Activated T-cell treated with anti-CD3 and anti-CD28 coated beads, Interleukin-2, amount 50 U/mL, for 72 hours (primary cell): ENCODE measurements around the gene ANKRD65. TPM values are rescaled to one million over a fixed set of nuclear protein-coding genes. Genes with fewer than 3 reads are reported as not detected.

Source experiments
- ATAC-seq, 2 donors: fragments of 150-1000 bp; cut with Tn5 transposase; replicated peaks in 1 of 2; 2 replicates each; pipeline ENCODE4 v1.10.0; 2021; ENCODE audit warnings: moderate library complexity in 2 of 2, mild to moderate bottlenecking in 1 of 2
- DNase-seq, 2 donors: peaks; one replicate each; pipeline ENCODE4 v3.0.0; 2021 to 2022; ENCODE audit warnings: mixed read lengths in 1 of 2
- H3K27ac Mint-ChIP-seq: one replicate; pipeline ENCODE4 v1.8.0; 2022; ENCODE audit warnings: mild to moderate bottlenecking, moderate library complexity, mixed read lengths
- H3K27me3 Mint-ChIP-seq: one replicate; pipeline ENCODE4 v1.8.0; 2022; ENCODE audit warnings: low read depth, mixed read lengths
- H3K36me3 Mint-ChIP-seq, 2 donors: one replicate each; pipeline ENCODE4 v1.8.0; 2022; ENCODE audit warnings: mixed read lengths in 2 of 2, mild to moderate bottlenecking in 1 of 2; ENCODE audit not compliant: insufficient read depth in 2 of 2
- H3K4me1 Mint-ChIP-seq: one replicate; pipeline ENCODE4 v1.8.0; 2022; ENCODE audit warnings: low read depth, mixed read lengths
- H3K4me3 Mint-ChIP-seq, 2 donors: one replicate each; pipeline ENCODE4 v1.8.0; 2022; ENCODE audit warnings: mild to moderate bottlenecking in 2 of 2, mixed read lengths in 2 of 2, moderate library complexity in 2 of 2
- H3K9me3 Mint-ChIP-seq, 2 donors: one replicate each; pipeline ENCODE4 v1.8.0; 2022; ENCODE audit warnings: mixed read lengths in 2 of 2
- total RNA-seq, 2 donors: library from RNA; stranded (reverse); gene quantifications; one replicate each; pipeline ENCODE4 v1.2.3, GENCODE V29; 2022

The ANKRD65 gene
- total RNA-seq, 2 donors from 2014 or later: 0.17 TPM; not detected in 1

DNA sequence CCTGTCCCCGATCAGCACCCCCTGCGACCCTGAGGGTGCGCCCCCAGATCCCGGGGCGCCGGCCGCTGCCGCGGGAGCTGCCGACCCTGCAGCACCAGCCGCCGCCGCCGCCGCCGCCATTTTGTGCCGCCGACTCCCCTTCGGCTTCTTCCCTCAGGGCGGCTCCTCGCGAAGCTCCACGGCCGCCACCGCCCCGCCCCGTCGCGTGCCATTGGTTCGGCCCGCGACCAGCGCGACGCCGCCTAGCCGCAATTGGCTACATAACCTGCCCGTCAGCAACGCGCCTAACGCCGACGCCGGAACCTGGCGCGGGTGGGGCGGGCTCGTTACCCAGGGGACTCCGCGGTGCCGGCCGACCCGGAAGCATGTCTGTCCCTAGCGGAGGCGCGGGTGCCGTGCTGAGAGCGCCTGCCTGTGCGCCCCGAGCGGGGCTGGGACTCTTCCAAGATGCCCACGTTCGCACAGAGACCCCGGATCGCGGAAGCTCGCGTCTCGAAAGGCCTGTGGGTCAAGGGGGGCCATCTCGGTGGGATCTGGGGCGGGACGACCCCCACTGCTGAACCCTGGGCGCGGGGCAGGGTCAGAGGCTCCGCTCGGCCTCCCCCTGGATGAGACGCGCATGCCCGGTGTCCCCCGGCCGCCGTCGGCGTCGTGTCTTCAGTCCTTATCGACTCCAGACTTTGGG, 21.7 kb downstream of the ANKRD65 start, which contains the start of gene CCNL2:
TSS of gene CCNL2 (minus strand) at position 149 of the 685 bp plus-strand sequence. CDS start at position 120, 29 bp downstream.
- ATAC-seq (peak; percentile 98), DNase-seq (peak; percentile 100)
- Mint-ChIP-seq H3K4me1 (peaks cover 61% of the 10 kb centered on the region), H3K9me3 (no peaks in the 10 kb centered on the region), H3K27me3 (no peaks in the 10 kb centered on the region), H3K27ac (peak within 1 kb of the TSS; percentile 91), H3K4me3 (peak within 1 kb of the TSS; percentile 92 to 97), H3K36me3 (peaks cover 15 to 32% of the 10 kb centered on the region in 2 donors)

- Mint-ChIP-seq H3K4me1 (peaks cover 60% of the 10 kb centered on the region), H3K36me3 (peaks cover 16 to 32% of the 10 kb centered on the region in 2 donors), H3K4me3 (peak overlapping the region; percentile 92 to 97), H3K9me3 (no peaks in the 10 kb centered on the region), H3K27me3 (no peaks in the 10 kb centered on the region), H3K27ac (peak overlapping the region; percentile 89)
- ATAC-seq (peak; percentile 3), DNase-seq (peak in 1 of 2 donors; percentile 29)
Observed at GRCh38 chr1:1398677-1399186, 22.3 kb downstream of the ANKRD65 start.

GRCh38 chr1:1397839-1398523, 23.1 kb downstream of the ANKRD65 start:
- no peak for ATAC-seq
- peak overlapping the region; percentile 89 for H3K27ac Mint-ChIP-seq
- DNase-seq: no peak
- no peaks in the 10 kb centered on the region for H3K27me3 Mint-ChIP-seq
- H3K9me3 Mint-ChIP-seq: no peaks in the 10 kb centered on the region
- H3K36me3 Mint-ChIP-seq: peaks cover 16 to 36% of the 10 kb centered on the region in 2 donors
- peak overlapping the region; percentile 92 to 97 for H3K4me3 Mint-ChIP-seq
- H3K4me1 Mint-ChIP-seq: peaks cover 57% of the 10 kb centered on the region

DNA sequence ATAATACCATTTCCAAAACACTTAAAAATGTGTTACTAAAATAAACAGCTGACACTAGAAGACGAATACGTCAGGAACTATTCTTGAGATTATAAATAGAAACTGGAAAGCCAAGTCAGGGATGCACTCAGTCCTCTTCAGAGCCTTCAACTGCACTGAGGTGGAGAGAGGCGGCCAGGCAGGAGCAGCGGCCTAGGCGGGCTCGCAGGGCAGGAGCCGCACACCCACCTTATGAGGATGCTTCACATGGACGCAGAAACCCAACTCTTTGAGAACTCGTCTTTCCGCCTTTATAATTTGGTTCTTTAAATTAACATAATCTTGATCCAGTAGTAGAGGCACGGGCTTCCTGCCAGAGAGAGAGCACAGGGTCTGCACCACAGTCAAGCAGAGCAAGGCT, 25.9 kb downstream of the ANKRD65 start:
- DNase-seq (no peak), ATAC-seq (no peak)
- no peaks in the 10 kb centered on the region for H3K9me3 Mint-ChIP-seq
- no peak overlapping the region for H3K4me3 Mint-ChIP-seq
- H3K4me1 Mint-ChIP-seq: peaks cover 34% of the 10 kb centered on the region
- H3K27me3 Mint-ChIP-seq: no peaks in the 10 kb centered on the region
- H3K27ac Mint-ChIP-seq: peak overlapping the region; percentile 69
- H3K36me3 Mint-ChIP-seq: peaks cover 11 to 48% of the 10 kb centered on the region in 2 donors

DNA sequence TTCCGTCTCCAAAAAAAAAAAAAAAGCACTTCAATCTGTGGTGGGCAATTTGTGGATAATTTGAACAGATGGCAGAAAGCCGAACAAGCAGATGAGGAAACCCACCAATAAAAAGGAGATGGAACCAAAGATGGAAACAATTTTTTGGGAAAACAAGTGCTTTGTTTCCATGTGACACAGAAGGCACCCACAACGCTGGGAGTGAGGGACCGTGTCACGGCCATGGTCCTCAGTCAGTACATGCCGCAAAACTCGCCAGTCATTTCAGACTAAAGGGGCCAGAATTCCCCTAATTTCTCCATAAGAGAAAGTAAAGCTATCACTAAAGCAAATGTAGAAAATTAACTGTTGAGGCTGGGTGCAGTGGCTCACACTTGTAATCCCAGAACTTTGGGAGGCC, 27.0 kb downstream of the ANKRD65 start:
- Mint-ChIP-seq H3K27ac (no peak overlapping the region), H3K4me1 (peaks cover 34% of the 10 kb centered on the region), H3K9me3 (no peaks in the 10 kb centered on the region), H3K4me3 (no peak overlapping the region), H3K27me3 (no peaks in the 10 kb centered on the region), H3K36me3 (peaks cover 13 to 57% of the 10 kb centered on the region in 2 donors)
- DNase-seq (no peak), ATAC-seq (no peak)

GRCh38 chr1:1393428-1393827, 27.6 kb downstream of the ANKRD65 start:
- ATAC-seq: no peak
- Mint-ChIP-seq H3K36me3 (peaks cover 13 to 61% of the 10 kb centered on the region in 2 donors), H3K27me3 (no peaks in the 10 kb centered on the region), H3K27ac (no peak overlapping the region), H3K4me3 (no peak overlapping the region), H3K9me3 (no peaks in the 10 kb centered on the region), H3K4me1 (peaks cover 34% of the 10 kb centered on the region)
- DNase-seq: no peak

DNA sequence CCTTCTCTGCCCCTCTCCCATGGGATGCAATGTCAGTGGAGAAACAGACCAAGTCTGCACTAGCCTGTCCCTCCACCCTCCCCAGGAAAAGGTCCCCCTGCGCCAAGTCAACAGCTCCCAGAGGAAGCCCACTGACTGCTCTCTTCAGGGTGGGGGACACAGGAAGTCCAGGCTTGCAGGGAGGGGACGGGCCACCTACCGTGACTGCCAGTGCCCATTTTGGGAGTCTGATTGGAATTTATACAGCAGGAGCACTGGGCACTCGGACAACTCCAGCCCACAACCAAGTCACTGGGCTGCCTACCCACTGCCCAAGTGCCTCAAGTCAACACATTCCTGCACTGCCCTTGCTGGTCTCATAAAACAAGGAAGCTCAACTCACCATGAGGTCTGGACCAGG, 28.1 kb downstream of the ANKRD65 start:
- peaks cover 12 to 62% of the 10 kb centered on the region in 2 donors for H3K36me3 Mint-ChIP-seq
- ATAC-seq (no peak), DNase-seq (no peak)
- H3K4me3 Mint-ChIP-seq: no peak overlapping the region
- no peaks in the 10 kb centered on the region for H3K9me3 Mint-ChIP-seq
- no peak overlapping the region for H3K27ac Mint-ChIP-seq
- H3K4me1 Mint-ChIP-seq: peaks cover 30% of the 10 kb centered on the region
- no peaks in the 10 kb centered on the region for H3K27me3 Mint-ChIP-seq

DNA sequence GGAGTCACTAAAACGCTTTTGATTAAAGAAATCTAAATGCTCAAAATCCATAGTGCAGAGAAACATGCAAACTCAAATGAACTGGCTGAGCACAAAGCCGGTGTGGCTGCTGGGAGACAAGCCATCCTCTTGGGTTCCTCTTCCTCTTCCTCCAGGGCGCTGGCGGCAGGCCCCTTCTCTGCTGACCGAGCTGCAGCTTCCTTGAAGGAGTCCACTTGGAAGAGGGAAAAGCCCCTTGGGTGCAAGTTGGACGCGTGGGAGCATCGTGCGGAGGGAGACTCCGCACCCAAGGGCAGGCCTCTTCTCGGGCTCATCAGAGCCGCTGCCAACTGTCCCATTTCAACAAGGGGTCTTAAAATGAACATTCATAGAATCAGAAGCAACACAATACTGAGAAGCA, 29.9 kb downstream of the ANKRD65 start:
- H3K9me3 Mint-ChIP-seq: no peaks in the 10 kb centered on the region
- no peak for ATAC-seq
- H3K4me3 Mint-ChIP-seq: no peak overlapping the region
- H3K27ac Mint-ChIP-seq: no peak overlapping the region
- no peaks in the 10 kb centered on the region for H3K27me3 Mint-ChIP-seq
- H3K4me1 Mint-ChIP-seq: peaks cover 21% of the 10 kb centered on the region
- DNase-seq: no peak
- H3K36me3 Mint-ChIP-seq: peaks cover 14 to 61% of the 10 kb centered on the region in 2 donors

DNA sequence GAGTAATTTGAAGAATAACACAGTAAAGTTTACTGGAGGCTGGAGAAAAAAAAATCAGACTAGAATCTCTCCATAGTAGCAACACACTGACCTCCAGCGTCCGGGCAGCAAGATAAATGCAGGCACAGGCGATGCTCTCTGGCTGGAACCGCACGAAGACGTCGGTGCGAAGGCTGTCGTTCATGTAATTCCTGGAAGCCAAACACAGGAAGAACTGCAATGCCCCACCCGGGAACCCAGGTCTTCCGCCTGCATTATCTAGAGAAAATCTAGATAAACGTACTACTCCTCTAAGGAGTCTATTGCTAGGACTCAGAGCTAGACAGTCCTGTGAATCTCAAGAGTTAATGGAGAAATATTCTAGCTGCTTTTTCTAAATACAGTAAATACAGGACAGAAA, 30.4 kb downstream of the ANKRD65 start:
- Mint-ChIP-seq H3K4me3 (no peak overlapping the region), H3K27me3 (no peaks in the 10 kb centered on the region), H3K9me3 (no peaks in the 10 kb centered on the region), H3K36me3 (peaks cover 14 to 59% of the 10 kb centered on the region in 2 donors), H3K4me1 (peaks cover 19% of the 10 kb centered on the region), H3K27ac (no peak overlapping the region)
- no peak for ATAC-seq
- DNase-seq: no peak

DNA sequence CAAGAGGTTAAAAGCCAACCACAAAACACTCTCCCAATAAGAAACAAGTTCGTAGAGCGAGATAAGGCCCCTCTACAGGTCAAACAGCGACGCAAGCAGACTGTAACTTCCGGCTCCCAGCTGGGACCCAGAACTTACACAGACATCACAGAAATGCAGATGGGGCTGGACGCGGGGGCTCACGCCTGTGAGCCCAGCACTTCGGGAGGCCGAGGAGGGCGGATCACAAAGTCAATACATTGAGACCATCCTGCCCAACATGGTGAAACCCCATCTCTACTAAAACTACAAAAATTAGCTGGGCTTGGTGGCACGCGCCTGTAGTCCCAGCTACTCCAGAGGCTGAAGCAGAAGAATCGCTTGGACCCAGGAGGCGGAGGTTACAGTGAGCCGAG, 33.0 kb downstream of the ANKRD65 start:
- Mint-ChIP-seq H3K27me3 (no peaks in the 10 kb centered on the region), H3K4me3 (no peak overlapping the region), H3K9me3 (no peaks in the 10 kb centered on the region), H3K36me3 (peaks cover 8 to 36% of the 10 kb centered on the region in 2 donors), H3K4me1 (no peaks in the 10 kb centered on the region), H3K27ac (no peak overlapping the region)
- ATAC-seq (no peak), DNase-seq (no peak)

DNA sequence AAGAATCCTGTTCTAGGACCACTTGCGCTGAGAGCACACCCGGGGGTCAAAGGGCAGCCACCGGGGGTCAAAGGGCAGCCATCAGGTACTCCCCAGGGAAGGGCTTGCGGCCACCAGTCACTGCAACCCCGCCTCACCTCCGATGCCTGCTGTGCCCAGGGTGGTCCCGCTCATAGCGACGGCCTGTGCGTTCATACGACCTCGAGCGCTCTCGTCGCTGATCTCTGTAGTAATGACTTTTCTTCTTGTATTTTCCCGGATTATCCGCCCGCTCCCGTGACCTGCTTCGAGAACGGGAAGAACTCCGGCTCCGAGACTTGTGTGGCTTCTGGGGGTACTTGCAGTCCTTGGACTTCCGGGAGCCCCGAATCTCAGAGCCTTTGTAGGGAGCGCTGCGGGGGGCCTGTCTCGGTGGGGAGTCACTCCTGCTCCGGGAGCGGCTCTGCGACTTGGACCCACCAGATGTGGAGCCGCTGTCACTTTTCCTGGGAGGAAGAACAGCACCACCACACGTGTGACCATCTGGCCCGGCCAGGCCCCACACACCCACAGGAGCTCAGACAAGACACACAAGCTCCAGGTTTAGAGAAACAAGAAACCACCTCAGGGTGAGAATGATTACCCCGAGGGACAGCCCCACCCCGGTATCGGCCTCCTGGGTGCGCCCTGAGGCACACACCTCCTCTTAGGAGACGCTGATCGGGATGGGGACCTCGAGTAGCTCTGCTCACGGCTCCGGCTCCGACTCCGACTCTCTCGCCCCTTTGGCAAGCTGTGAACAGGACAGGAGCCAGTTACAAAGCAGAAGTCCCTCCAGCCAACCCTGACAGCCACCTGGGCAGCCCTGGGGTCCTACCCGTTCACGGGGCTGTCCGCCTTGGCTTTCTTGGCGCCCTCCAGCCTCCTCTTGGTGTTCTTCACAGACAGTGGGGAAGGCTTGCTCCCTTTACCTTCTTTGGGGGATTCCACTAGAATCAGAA, 33.7 kb downstream of the ANKRD65 start:
- Mint-ChIP-seq H3K36me3 (peaks cover 8 to 31% of the 10 kb centered on the region in 2 donors), H3K9me3 (no peaks in the 10 kb centered on the region), H3K4me1 (no peaks in the 10 kb centered on the region), H3K27me3 (no peaks in the 10 kb centered on the region), H3K4me3 (no peak overlapping the region), H3K27ac (no peak overlapping the region)
- ATAC-seq (no peak), DNase-seq (no peak)

DNA sequence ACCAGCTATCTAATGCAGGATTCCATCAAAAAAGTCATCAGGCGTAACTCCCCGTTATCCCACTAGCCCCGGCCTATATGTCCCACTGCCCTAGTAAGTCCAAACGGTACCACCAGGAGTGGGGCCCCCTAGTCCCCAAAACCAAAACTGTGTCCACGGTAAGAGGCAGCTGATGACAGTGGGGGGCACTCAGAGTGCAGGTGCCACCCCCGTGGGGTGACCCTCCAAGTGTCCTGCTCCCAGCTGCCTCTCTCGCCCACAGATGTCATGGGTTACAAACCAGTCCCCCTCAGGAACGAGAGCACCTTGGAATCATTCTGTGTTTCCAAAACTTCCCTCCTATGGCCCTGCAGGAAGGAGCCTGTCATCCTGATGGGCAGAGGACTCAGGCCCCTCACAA, 35.1 kb downstream of the ANKRD65 start:
- ATAC-seq (no peak), DNase-seq (no peak)
- Mint-ChIP-seq H3K27me3 (no peaks in the 10 kb centered on the region), H3K4me3 (no peak overlapping the region), H3K4me1 (no peaks in the 10 kb centered on the region), H3K36me3 (peaks cover 7 to 23% of the 10 kb centered on the region in 2 donors), H3K27ac (no peak overlapping the region), H3K9me3 (no peaks in the 10 kb centered on the region)
